Gastrocnemius medialis (tissue), 4 donors: Measurements from ENCODE around the gene NBPF3.

Source experiments
- CTCF ChIP-seq, 5 experiments: fragments of 450-650 bp in 3 of 5; fragments of 200-600 bp in 2 of 5; sonication (generic) in 2 of 5; IDR thresholded peaks in 4 of 5; conservative IDR thresholded peaks in 1 of 5; 1 replicate in 4 of 5; 2 replicates in 1 of 5; pipeline ENCODE4 v1.5.1; 2016 to 2019; ENCODE audit warnings: antibody characterized with exemption in 5 of 5, mild to moderate bottlenecking in 3 of 5, moderate library complexity in 3 of 5
- POLR2A ChIP-seq, 2 donors: fragments of 450-650 bp; IDR thresholded peaks; one replicate each; pipeline ENCODE4 v1.6.1; 2017; ENCODE audit warnings: antibody characterized with exemption in 2 of 2, mild to moderate bottlenecking in 2 of 2, moderate library complexity in 2 of 2

GRCh38 chr1:21532992-21533534, 93.1 kb downstream of the NBPF3 start:
- TF ChIP-seq CTCF (IDR thresholded peaks at IDR 0.05 in 4 of 5, conservative IDR thresholded peaks at IDR 0.05 in 1 of 5), result no peak
- no peak for TF ChIP-seq POLR2A (IDR thresholded peaks at IDR 0.05)
